Testis (tissue), 2 donors: ENCODE results near the gene SOX2.

Experiments used
- CTCF ChIP-seq, 3 experiments: fragments of 450-650 bp in 2 of 3; fragments of 200-600 bp in 1 of 3; sonication (generic) in 1 of 3; IDR thresholded peaks; one replicate each; pipeline ENCODE4 v1.5.1; 2016 to 2019; ENCODE audit warnings: antibody characterized with exemption in 3 of 3, mild to moderate bottlenecking in 2 of 3, moderate library complexity in 1 of 3
- POLR2A ChIP-seq: fragments of 450-650 bp; IDR thresholded peaks from one replicate; pipeline ENCODE4 v1.6.1; 2017; ENCODE audit warnings: antibody characterized with exemption, mild to moderate bottlenecking, moderate library complexity

GRCh38 chr3:181761906-181762305, 50.2 kb downstream of the SOX2 start:
- TF ChIP-seq CTCF (IDR thresholded peaks at IDR 0.05) (no peak), POLR2A (no peak)
